H1 (cell line): ENCODE measurements around the gene MTARC2. TPM values are rescaled to one million over a fixed set of nuclear protein-coding genes. Genes with fewer than 3 reads are reported as not detected.

Experiments used
- ASH2L ChIP-seq: fragments of 200-600, 300-600 bp; sonication (generic); IDR thresholded peaks from one replicate; pipeline ENCODE4 v1.7.1; 2017; ENCODE audit warnings: low read length
- BCL11A ChIP-seq, 2 experiments: IDR thresholded peaks; one replicate each; pipeline ENCODE4 v1.6.1; 2011; ENCODE audit warnings: low read depth in 2 of 2, low read length in 2 of 2, mild to moderate bottlenecking in 2 of 2
- BRCA1 ChIP-seq: IDR thresholded peaks from 2 replicates; pipeline ENCODE4 v1.6.1; 2012; ENCODE audit warnings: low read depth, low read length, improper control_type of control experiment
- CBX5 ChIP-seq: fragments of 300-800, 300-1000 bp; sonication (generic); IDR thresholded peaks from 2 replicates; pipeline ENCODE4 v1.7.1; 2016; ENCODE audit warnings: antibody characterized with exemption, low read length, low read depth
- EGR1 ChIP-seq: IDR thresholded peaks from 2 replicates; pipeline ENCODE4 v1.6.1; 2011; ENCODE audit warnings: low read depth, low read length, borderline replicate concordance
- HDAC2 ChIP-seq, 2 experiments: fragments of 300-600 bp in 1 of 2; sonication (generic) in 1 of 2; IDR thresholded peaks; 2 replicates each; pipeline ENCODE4 v1.6.1; 2011 to 2012; ENCODE audit warnings: low read depth in 2 of 2, low read length in 2 of 2, mild to moderate bottlenecking in 2 of 2, moderate library complexity in 2 of 2, borderline replicate concordance in 1 of 2, inconsistent platforms in 1 of 2
- JUND ChIP-seq: IDR thresholded peaks from 2 replicates; pipeline ENCODE4 v1.6.1; 2011; ENCODE audit warnings: mild to moderate bottlenecking, improper control_type of control experiment, low read length
- KDM4A ChIP-seq: IDR thresholded peaks from one replicate; pipeline ENCODE4 v1.7.1; 2012; ENCODE audit warnings: low read depth, mild to moderate bottlenecking, moderate library complexity, low read length, inconsistent platforms; ENCODE audit not compliant: severe bottlenecking
- KDM5A ChIP-seq: fragments of 200-600 bp; IDR thresholded peaks from 2 replicates; pipeline ENCODE4 v1.7.1; 2012; ENCODE audit warnings: mild to moderate bottlenecking, low read length, inconsistent platforms, mixed read lengths
- MAFK ChIP-seq: IDR thresholded peaks from 2 replicates; pipeline ENCODE4 v1.6.1; 2012; ENCODE audit warnings: low read depth, mild to moderate bottlenecking, improper control_type of control experiment, low read length
- PHF8 ChIP-seq: fragments of 200-600 bp; sonication (generic); conservative IDR thresholded peaks from 2 replicates; pipeline ENCODE4 v1.7.1; 2012; ENCODE audit warnings: low read depth, mild to moderate bottlenecking, inconsistent platforms, low read length, moderate library complexity
- POLR2A ChIP-seq, 2 experiments: IDR thresholded peaks; 1 replicate in 1 of 2; 2 replicates in 1 of 2; pipeline ENCODE4 v1.6.1; 2011; ENCODE audit warnings: low read depth in 2 of 2, low read length in 2 of 2, mild to moderate bottlenecking in 2 of 2; ENCODE audit errors: control extremely low read depth in 1 of 2
- POU5F1 ChIP-seq: IDR thresholded peaks from 2 replicates; pipeline ENCODE4 v1.6.1; 2011; ENCODE audit warnings: low read depth, mild to moderate bottlenecking, low read length, moderate library complexity
- RFX5 ChIP-seq: IDR thresholded peaks from 2 replicates; pipeline ENCODE4 v1.6.1; 2011; ENCODE audit warnings: low read depth, low read length, improper control_type of control experiment, borderline replicate concordance
- RXRA ChIP-seq: IDR thresholded peaks from 2 replicates; pipeline ENCODE4 v1.6.1; 2011; ENCODE audit warnings: low read depth, mild to moderate bottlenecking, low read length, moderate library complexity; ENCODE audit not compliant: insufficient read depth
- TAF1 ChIP-seq: IDR thresholded peaks from 2 replicates; pipeline ENCODE4 v1.6.1; 2011; ENCODE audit warnings: mild to moderate bottlenecking, low read depth, low read length
- TCF12 ChIP-seq: IDR thresholded peaks from 2 replicates; pipeline ENCODE4 v1.6.1; 2011; ENCODE audit warnings: low read depth, mild to moderate bottlenecking, low read length
- ZNF274 ChIP-seq: IDR thresholded peaks from 2 replicates; pipeline ENCODE4 v1.7.0; 2012; ENCODE audit warnings: low read length, borderline replicate concordance; ENCODE audit errors: extremely low read depth
- polyA plus RNA-seq, 7 experiments: library from polyadenylated mRNA; depleted of rRNA in 3 of 7; stranded (reverse) in 5 of 7; unstranded in 2 of 7; fragments of >200 nt in 5 of 7; fragments of 200-250 nt in 2 of 7; gene quantifications; 1 replicate in 5 of 7; 2 replicates in 1 of 7; 4 replicates in 1 of 7; pipeline versions ENCODE4 v1.2.1 to v1.2.3, GENCODE V29; 2011 to 2013; ENCODE audit warnings: missing spikeins in 2 of 7, mixed read lengths in 2 of 7
- total RNA-seq: library from RNA; stranded (reverse); fragmentation: NEBNext Ultra II Directional; extraction: Animal tissue kit (Norgen Biotek cat#: 25700); gene quantifications from 2 replicates; pipeline ENCODE4 v1.2.1, GENCODE V29; 2021
- TF ChIP-seq, protein P1 (sequence below): IDR thresholded peaks from 2 replicates; pipeline ENCODE4 v1.6.1; 2012; ENCODE audit warnings: inconsistent platforms

Gene MTARC2
- total and polyA plus RNA-seq, 2 of the 8 experiments (the other 6 are each of a cell fraction or from before 2014, with no cell fraction given): 7.2 to 7.9 TPM

DNA sequence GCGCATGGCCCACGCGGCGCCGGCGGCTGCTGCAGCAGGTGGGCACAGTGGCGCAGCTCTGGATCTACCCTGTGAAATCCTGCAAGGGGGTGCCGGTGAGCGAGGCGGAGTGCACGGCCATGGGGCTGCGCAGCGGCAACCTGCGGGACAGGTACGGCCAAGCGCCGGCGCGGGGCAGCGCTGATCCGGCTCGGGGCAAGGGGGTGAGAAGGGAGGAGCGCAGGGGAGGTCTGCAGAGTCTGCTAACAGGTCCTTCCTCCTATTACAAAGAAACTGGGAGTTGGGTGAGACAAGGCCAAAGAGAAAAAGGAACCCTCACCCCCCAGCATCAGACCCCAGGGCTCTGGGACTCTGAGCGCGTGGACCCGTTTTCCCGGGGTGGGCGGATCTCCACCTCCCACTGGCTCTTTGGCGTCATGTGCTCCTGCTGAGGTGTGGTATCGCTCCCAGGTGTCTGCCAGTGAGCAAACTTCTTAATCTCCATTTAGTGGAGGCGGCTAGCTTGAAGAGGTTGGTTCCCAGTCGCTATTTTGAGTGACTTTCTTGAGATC lies 39.0 kb downstream of the MTARC2 start (continued):
- TF ChIP-seq CBX5 (no peak), KDM5A (no peak), TAF1 (peak; percentile 39; the same call in 1 of the 2 replicates), KDM4A (peak; percentile 70), BCL11A (IDR thresholded peaks at IDR 0.05; ENCODE audit: low read depth in 2 of 2, low read length in 2 of 2) (no peak), EGR1 (no peak), PHF8 (peak; percentile 27), BRCA1 (no peak), RFX5 (no peak), POLR2A (IDR thresholded peaks at IDR 0.05; ENCODE audit: control extremely low read depth in 1 of 2, low read depth in 2 of 2, low read length in 2 of 2) (peak; percentile 25 to 41; a peak in 2 of 3 replicates), TCF12 (no peak), RXRA (no peak), POU5F1 (no peak), ZNF274 (no peak), HDAC2 (IDR thresholded peaks at IDR 0.05; ENCODE audit: borderline replicate concordance in 1 of 2, low read depth in 2 of 2, low read length in 2 of 2) (no peak), JUND (no peak), ASH2L (peak; percentile 27), MAFK (no peak)
- TF ChIP-seq, protein P1, sequence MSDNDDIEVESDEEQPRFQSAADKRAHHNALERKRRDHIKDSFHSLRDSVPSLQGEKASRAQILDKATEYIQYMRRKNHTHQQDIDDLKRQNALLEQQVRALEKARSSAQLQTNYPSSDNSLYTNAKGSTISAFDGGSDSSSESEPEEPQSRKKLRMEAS: no peak
